Transverse colon (tissue), 4 donors: ENCODE measurements around the gene HDAC7. TPM values are rescaled to one million over a fixed set of nuclear protein-coding genes. Genes with fewer than 3 reads are reported as not detected.

Experiments
- DNase-seq: peaks from one replicate; pipeline ENCODE4 v3.0.0-alpha.2; 2019
- H3K27ac ChIP-seq, 4 donors: fragments of 200-600 bp; sonication (generic); 2 replicates each; pipeline ENCODE4 v1.5.1; 2016 to 2018; ENCODE audit warnings: inconsistent platforms in 4 of 4
- H3K27me3 ChIP-seq: fragments of 200-600 bp; sonication (generic); 2 replicates; pipeline ENCODE4 v1.5.1; 2017; ENCODE audit warnings: inconsistent platforms
- H3K36me3 ChIP-seq, 4 donors: fragments of 200-600 bp; sonication (generic); 2 replicates each; pipeline ENCODE4 v1.5.1; 2017 to 2019; ENCODE audit warnings: inconsistent platforms in 4 of 4
- H3K4me1 ChIP-seq, 4 donors: fragments of 200-600 bp; sonication (generic); 2 replicates each; pipeline ENCODE4 v1.5.1; 2017 to 2020; ENCODE audit warnings: inconsistent platforms in 4 of 4
- H3K4me3 ChIP-seq, 4 donors: fragments of 200-600 bp; sonication (generic); 1 replicate in 1 of 4; 2 replicates in 3 of 4; pipeline versions ENCODE4 v1.5.1 to v1.6.1; 2017 to 2019; ENCODE audit warnings: inconsistent platforms in 4 of 4
- H3K9me3 ChIP-seq, 2 donors: fragments of 200-600 bp; sonication (generic); 2 replicates each; pipeline ENCODE4 v1.5.1; 2017 to 2019; ENCODE audit warnings: inconsistent platforms in 2 of 2
- EP300 ChIP-seq: sonication (generic); formaldehyde crosslinking; IDR thresholded peaks from one replicate; pipeline ENCODE4 v1.6.1; 2017; ENCODE audit warnings: antibody characterized with exemption, low read depth
- POLR2A ChIP-seq: fragments of 450-650 bp; IDR thresholded peaks from one replicate; pipeline ENCODE4 v1.6.1; 2016; ENCODE audit warnings: antibody characterized with exemption, mild to moderate bottlenecking, moderate library complexity
- POLR2AphosphoS5 ChIP-seq, 3 donors: sonication (generic); formaldehyde crosslinking; IDR thresholded peaks; one replicate each; pipeline ENCODE4 v1.6.1; 2016; ENCODE audit warnings: antibody characterized with exemption in 3 of 3
- WGBS, 2 donors: methylation state at CpG; one replicate each; pipeline ENCODE4 v1.1.5; 2018; ENCODE audit warnings: low coverage in 1 of 2; 5-methylcytosine and 5-hydroxymethylcytosine counted together
- in situ Hi-C, 4 donors: fragments of 200-750 bp; cut with MboI; loops; one replicate each; pipeline versions ENCODE4 v1.15.0 to v1.15.1; 2017; ENCODE audit warnings: low sequenced_read_pairs in 3 of 4, low pct_ligation_motif_present in 1 of 4, low pct_unique_long_range_greater_than_20kb in 1 of 4
- intact Hi-C: fragments of 100-400 bp; cut with DNase I; formaldehyde crosslinking; loops from one replicate; pipeline ENCODE4 v1.15.1; 2023; ENCODE audit warnings: low total_unique reads
- total RNA-seq, 4 donors: library from RNA; depleted of rRNA; stranded (reverse); fragments of >200 nt; gene quantifications; one replicate each; pipeline ENCODE4 v1.1.0, GENCODE V29; 2016
- TF ChIP-seq, protein P1 (sequence below), 5 experiments: fragments of 200-600 bp in 3 of 5; fragments of 450-650 bp in 2 of 5; sonication (generic) in 3 of 5; IDR thresholded peaks; 1 replicate in 2 of 5; 2 replicates in 3 of 5; pipeline ENCODE4 v1.5.1; 2016 to 2017; ENCODE audit warnings: antibody characterized with exemption in 5 of 5, inconsistent platforms in 3 of 5, mild to moderate bottlenecking in 2 of 5, moderate library complexity in 1 of 5

HDAC7 gene
- total RNA-seq, 4 donors from 2014 or later: 19.4 to 133 (median 28.3) TPM

DNA sequence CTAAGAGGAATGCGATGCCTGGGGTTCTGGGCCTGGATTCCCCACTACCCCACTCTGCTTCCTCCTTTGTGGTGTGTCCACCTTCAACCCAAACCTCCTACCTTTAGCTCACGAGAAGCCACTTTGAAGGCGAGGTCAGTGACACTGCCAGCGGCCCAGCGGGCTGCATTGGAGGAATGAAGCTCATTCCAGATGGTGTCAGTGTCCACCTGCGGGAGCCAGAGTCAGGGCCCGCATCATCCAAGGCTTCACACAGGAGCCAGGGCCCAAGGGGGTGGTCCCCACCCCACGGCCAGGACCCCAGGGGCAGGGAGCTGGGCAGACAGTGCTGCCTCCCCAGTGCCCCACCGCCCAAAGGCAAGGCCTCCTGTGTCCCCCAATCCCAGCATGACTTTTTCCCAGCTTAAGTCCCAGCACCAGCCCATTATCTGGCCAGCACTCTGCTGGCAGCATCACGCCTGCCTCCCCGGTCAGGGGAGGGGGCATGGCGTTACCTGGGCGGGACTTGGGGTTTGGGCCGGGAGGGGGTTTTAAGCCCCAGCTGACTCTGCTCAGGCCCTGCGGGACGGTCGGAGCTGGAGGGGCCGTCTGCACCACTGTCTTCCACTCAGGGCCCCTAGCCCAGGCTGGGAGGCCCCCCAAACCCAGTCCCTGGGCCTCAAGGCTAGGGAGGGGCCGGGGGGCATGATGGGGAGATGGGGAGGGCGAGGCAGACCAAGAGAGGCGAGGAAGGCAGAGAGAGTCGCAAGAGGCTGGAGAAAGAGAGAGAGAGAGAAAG lies 29.8 kb downstream of the HDAC7 start:
- Histone ChIP-seq H3K4me3 (no peak overlapping the region), H3K9me3 (no peaks in the 10 kb centered on the region), H3K27ac (no peak overlapping the region), H3K36me3 (peaks cover 0 to 36% (median 16%) of the 10 kb centered on the region in 4 donors), H3K4me1 (no peaks in the 10 kb centered on the region), H3K27me3 (no peaks in the 10 kb centered on the region)
- no peak for DNase-seq
- intact Hi-C loops: no loop called here
- in situ Hi-C loops: loop anchor here in 1 of 4 donors (10.0 kb wide), 1 partner anchor 45 kb away; no protein-coding TSS in a partner anchor
- TF ChIP-seq POLR2AphosphoS5 (IDR thresholded peaks at IDR 0.05) (no peak), EP300 (no peak), POLR2A (no peak)
- TF ChIP-seq, protein P1, sequence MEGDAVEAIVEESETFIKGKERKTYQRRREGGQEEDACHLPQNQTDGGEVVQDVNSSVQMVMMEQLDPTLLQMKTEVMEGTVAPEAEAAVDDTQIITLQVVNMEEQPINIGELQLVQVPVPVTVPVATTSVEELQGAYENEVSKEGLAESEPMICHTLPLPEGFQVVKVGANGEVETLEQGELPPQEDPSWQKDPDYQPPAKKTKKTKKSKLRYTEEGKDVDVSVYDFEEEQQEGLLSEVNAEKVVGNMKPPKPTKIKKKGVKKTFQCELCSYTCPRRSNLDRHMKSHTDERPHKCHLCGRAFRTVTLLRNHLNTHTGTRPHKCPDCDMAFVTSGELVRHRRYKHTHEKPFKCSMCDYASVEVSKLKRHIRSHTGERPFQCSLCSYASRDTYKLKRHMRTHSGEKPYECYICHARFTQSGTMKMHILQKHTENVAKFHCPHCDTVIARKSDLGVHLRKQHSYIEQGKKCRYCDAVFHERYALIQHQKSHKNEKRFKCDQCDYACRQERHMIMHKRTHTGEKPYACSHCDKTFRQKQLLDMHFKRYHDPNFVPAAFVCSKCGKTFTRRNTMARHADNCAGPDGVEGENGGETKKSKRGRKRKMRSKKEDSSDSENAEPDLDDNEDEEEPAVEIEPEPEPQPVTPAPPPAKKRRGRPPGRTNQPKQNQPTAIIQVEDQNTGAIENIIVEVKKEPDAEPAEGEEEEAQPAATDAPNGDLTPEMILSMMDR (IDR thresholded peaks at IDR 0.05): no peak
- 88% methylated on average over 20 of the region's 22 CpGs; no CpG with 5 or more reads in 1 of the 2 donors for WGBS, 2 donors

DNA sequence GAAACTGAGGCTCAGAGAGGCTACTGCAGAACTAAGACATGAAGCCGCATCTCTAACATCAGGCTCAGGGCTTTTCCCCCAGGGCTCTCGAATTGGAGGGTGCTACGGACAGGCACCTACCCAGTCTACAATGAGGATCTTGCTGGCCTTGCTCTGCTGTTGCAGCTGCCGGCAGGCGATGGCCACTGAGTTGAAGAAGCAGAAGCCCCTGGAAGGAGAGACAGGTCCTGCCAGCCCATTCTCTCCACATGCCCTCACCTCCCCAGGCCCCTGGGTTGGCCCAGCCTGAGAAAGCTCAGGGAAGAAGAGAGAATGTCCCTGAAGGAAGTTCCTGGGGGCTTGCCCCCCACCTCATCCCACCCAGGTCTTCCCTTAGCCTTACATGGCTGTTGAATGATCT lies 30.6 kb downstream of the HDAC7 start:
- no peak overlapping the region for H3K27ac ChIP-seq
- in situ Hi-C loops: loop anchor here in 1 of 4 donors (10.0 kb wide), 1 partner anchor 46 kb away; no protein-coding TSS in a partner anchor
- H3K27me3 ChIP-seq: no peaks in the 10 kb centered on the region
- H3K36me3 ChIP-seq: peaks cover 0 to 37% (median 18%) of the 10 kb centered on the region in 4 donors
- intact Hi-C loops: no loop called here
- H3K4me3 ChIP-seq: no peak overlapping the region
- TF ChIP-seq POLR2AphosphoS5 (IDR thresholded peaks at IDR 0.05): no peak
- TF ChIP-seq EP300: no peak
- TF ChIP-seq, protein P1 (IDR thresholded peaks at IDR 0.05): no peak
- no peak for TF ChIP-seq POLR2A
- no peaks in the 10 kb centered on the region for H3K9me3 ChIP-seq
- no peaks in the 10 kb centered on the region for H3K4me1 ChIP-seq
- WGBS, 2 donors: 86% methylated on average over 4 of the region's 5 CpGs; no CpG with 5 or more reads in 1 of the 2 donors
- no peak for DNase-seq

DNA sequence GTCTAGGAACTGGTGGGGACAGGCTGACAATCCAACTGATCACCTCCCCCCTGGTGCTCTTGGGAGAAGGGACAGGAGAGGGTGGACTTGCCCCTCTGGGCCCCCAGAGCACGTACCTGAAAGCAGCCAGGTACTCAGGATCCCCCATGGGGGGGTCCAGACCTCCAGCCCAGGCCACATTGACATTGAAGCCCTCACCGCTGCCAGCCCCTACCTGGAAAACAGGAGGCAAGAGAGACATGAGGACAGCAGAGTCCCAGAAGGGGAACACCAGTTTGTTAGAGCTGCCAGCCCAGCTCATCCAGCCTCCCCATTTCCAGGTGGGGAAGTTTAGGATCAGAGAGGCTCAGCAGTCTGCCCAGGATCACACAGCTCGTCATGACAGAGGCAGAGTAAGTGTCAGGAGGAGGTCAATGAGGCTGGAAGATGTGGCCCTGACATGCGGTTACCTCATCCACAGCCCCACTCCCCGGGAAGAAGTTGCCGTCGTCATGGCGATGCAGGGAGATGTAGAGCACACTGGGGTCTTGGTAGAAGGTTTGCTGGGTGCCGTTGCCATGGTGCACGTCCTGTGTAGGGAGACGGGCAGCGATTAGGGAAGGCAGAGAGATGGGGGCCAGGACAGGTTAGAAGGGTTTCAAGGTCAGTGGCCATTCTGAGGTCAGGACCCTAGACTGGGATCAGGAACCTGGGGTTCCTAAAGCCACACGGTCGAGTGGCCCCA lies 31.9 kb downstream of the HDAC7 start:
- intact Hi-C loops (no loop called here), in situ Hi-C loops (loop anchor here in 1 of 4 donors (10.0 kb wide), 1 partner anchor 47 kb away; no protein-coding TSS in a partner anchor)
- WGBS, 2 donors: 82 to 90% methylated on average over 2 to 14 of the region's 14 CpGs
- Histone ChIP-seq H3K27ac (no peak overlapping the region), H3K27me3 (no peaks in the 10 kb centered on the region), H3K4me3 (no peak overlapping the region), H3K36me3 (peaks cover 0 to 38% (median 19%) of the 10 kb centered on the region in 4 donors), H3K4me1 (no peaks in the 10 kb centered on the region), H3K9me3 (no peaks in the 10 kb centered on the region)
- TF ChIP-seq POLR2A (no peak), EP300 (no peak), POLR2AphosphoS5 (IDR thresholded peaks at IDR 0.05) (no peak)
- TF ChIP-seq, protein P1 (IDR thresholded peaks at IDR 0.05): no peak
- DNase-seq: no peak

DNA sequence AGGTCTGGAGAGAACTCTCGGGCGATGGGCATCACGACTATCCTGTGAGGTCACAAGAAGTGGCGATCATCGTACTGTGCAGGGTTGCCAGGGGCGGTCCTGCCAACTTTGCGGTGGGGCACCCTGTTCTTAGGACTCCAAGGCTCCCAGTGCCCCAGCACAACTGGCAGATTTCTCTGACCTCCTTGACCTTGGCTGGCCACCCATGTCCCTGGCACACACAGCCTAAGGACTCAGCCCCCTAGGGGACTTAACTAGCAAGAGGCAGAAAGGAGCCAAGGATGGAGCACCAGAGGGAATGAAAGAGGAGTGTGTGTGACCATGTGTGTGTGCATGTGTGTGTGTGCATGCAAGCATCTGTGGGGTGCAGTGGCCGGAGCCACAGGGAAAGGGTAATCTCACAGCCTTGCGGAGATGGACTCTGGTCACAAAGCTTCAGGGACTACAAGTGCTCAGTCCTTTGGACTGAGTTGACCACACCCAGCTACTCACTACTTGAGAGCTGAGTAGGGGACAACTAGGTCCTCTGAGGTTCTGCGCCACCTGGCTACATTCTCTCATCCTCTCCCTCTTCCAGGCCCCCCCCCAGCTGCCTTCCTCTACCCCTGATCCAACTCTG lies 32.9 kb downstream of the HDAC7 start:
- TF ChIP-seq, protein P1 (IDR thresholded peaks at IDR 0.05): no peak
- TF ChIP-seq EP300 (no peak), POLR2A (no peak), POLR2AphosphoS5 (IDR thresholded peaks at IDR 0.05) (no peak)
- intact Hi-C loops: no loop called here

More for the DNA sequence above, 32.9 kb downstream of the HDAC7 start:
- DNase-seq: no peak
- Histone ChIP-seq H3K4me3 (no peak overlapping the region), H3K4me1 (no peaks in the 10 kb centered on the region), H3K36me3 (peaks cover 0 to 38% (median 18%) of the 10 kb centered on the region in 4 donors), H3K9me3 (no peaks in the 10 kb centered on the region), H3K27ac (no peak overlapping the region), H3K27me3 (no peaks in the 10 kb centered on the region)
- in situ Hi-C loops: loop anchor here in 1 of 4 donors (10.0 kb wide), 1 partner anchor 48 kb away; no protein-coding TSS in a partner anchor
- 91% methylated on average over 10 of the region's 10 CpGs; no CpG with 5 or more reads in 1 of the 2 donors for WGBS, 2 donors
